Right lobe of liver (tissue), 6 donors: ENCODE results near the gene HIC1. TPM values are rescaled to one million over a fixed set of nuclear protein-coding genes. Genes with fewer than 3 reads are reported as not detected.

ENCODE experiments used
- ATAC-seq, 4 donors: fragments of 200-7000 bp; cut with Tn5 transposase; one replicate each; pipeline ENCODE4 v1.9.1; 2020; ENCODE audit warnings: mild to moderate bottlenecking in 4 of 4, moderate library complexity in 4 of 4
- DNase-seq, 3 donors: peaks; one replicate each; pipeline ENCODE4 v3.0.0-alpha.2; 2020
- H3K27ac ChIP-seq, 3 donors: fragments of 200-600 bp; one replicate each; pipeline ENCODE4 v1.8.0; 2022
- H3K27me3 ChIP-seq, 2 donors: fragments of 200-600 bp; one replicate each; pipeline ENCODE4 v1.8.0; 2022
- H3K36me3 ChIP-seq, 4 donors: fragments of 200-600 bp; sonication (generic) in 1 of 4; one replicate each; pipeline versions ENCODE4 v1.5.1 to v1.8.0; 2017 to 2022; ENCODE audit warnings: control low read depth in 1 of 4
- H3K4me1 ChIP-seq, 4 donors: fragments of 200-600 bp; sonication (generic) in 1 of 4; one replicate each; pipeline versions ENCODE4 v1.5.1 to v1.8.0; 2017 to 2022; ENCODE audit warnings: control low read depth in 1 of 4
- H3K4me3 ChIP-seq, 3 donors: fragments of 200-600 bp; one replicate each; pipeline ENCODE4 v1.8.0; 2022
- H3K9me3 ChIP-seq, 4 donors: fragments of 200-600 bp; sonication (generic) in 1 of 4; one replicate each; pipeline versions ENCODE4 v1.5.1 to v1.8.0; 2017 to 2022; ENCODE audit warnings: control low read depth in 1 of 4
- POLR2A ChIP-seq: fragments of 450-650 bp; IDR thresholded peaks from one replicate; pipeline ENCODE4 v1.6.1; 2017; ENCODE audit warnings: antibody characterized with exemption, mild to moderate bottlenecking
- WGBS: methylation state at CpG from one replicate; pipeline ENCODE4 v1.1.6; 2018; ENCODE audit warnings: low coverage, low lambda C conversion rate; ENCODE audit not compliant: insufficient coverage; ENCODE audit errors: missing lambda C conversion rate; 5-methylcytosine and 5-hydroxymethylcytosine counted together
- intact Hi-C, 2 donors: fragments of 100-400 bp; cut with DNase I; formaldehyde crosslinking; loops; one replicate each; pipeline versions ENCODE4 v1.11.2 to v1.14.1; 2022
- total RNA-seq, 6 experiments: library from RNA; depleted of rRNA in 2 of 6; stranded (reverse); fragments of >200 nt in 2 of 6; fragmentation: NEBNext Ultra II Directional in 3 of 6; extraction: Animal tissue kit (Norgen Biotek cat#: 25700) in 3 of 6; gene quantifications; one replicate each; pipeline versions ENCODE4 v1.1.0 to v1.2.4, GENCODE V29; 2016 to 2023
- TF ChIP-seq, protein P1 (sequence below), 4 donors: fragments of 200-600 bp in 3 of 4; fragments of 450-650 bp in 1 of 4; IDR thresholded peaks; one replicate each; pipeline versions ENCODE4 v1.5.1 to v1.8.0; 2016 to 2022; ENCODE audit warnings: antibody characterized with exemption in 4 of 4, mild to moderate bottlenecking in 2 of 4
- donor health status: DM: no; HTN: yes; CAD: no.
- donor health status: DM: no; HTN: no; CAD: no.
- donor health status: DM: no; HTN: no; CAD: no.
- donor health status: DM: no; HTN: yes; CAD: no.
- donor health status: DM: no; HTN: yes; CAD: no.

Gene HIC1
- total RNA-seq, 6 experiments from 2014 or later: 4.7 to 14.8 (median 6.1) TPM

GRCh38 chr17:2076087-2076984 lies 21.4 kb downstream of the HIC1 start:
- DNase-seq: no peak
- intact Hi-C loops: no loop called here

GRCh38 chr17:2077040-2077439 lies 22.1 kb downstream of the HIC1 start:
- Histone ChIP-seq H3K9me3 (no peaks in the 10 kb centered on the region), H3K36me3 (peaks cover 0 to 8% (median 0%) of the 10 kb centered on the region in 4 donors), H3K4me3 (no peak overlapping the region), H3K4me1 (no peaks in the 10 kb centered on the region), H3K27ac (no peak overlapping the region), H3K27me3 (no peaks in the 10 kb centered on the region)
- no peak for ATAC-seq
- WGBS: 73% methylated on average over 4 of the region's 8 CpGs
- no peak for DNase-seq
- intact Hi-C loops: no loop called here
- TF ChIP-seq, protein P1, sequence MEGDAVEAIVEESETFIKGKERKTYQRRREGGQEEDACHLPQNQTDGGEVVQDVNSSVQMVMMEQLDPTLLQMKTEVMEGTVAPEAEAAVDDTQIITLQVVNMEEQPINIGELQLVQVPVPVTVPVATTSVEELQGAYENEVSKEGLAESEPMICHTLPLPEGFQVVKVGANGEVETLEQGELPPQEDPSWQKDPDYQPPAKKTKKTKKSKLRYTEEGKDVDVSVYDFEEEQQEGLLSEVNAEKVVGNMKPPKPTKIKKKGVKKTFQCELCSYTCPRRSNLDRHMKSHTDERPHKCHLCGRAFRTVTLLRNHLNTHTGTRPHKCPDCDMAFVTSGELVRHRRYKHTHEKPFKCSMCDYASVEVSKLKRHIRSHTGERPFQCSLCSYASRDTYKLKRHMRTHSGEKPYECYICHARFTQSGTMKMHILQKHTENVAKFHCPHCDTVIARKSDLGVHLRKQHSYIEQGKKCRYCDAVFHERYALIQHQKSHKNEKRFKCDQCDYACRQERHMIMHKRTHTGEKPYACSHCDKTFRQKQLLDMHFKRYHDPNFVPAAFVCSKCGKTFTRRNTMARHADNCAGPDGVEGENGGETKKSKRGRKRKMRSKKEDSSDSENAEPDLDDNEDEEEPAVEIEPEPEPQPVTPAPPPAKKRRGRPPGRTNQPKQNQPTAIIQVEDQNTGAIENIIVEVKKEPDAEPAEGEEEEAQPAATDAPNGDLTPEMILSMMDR (IDR thresholded peaks at IDR 0.05): no peak
- no peak for TF ChIP-seq POLR2A

More at GRCh38 chr17:2076087-2076984, 21.4 kb downstream of the HIC1 start:
- H3K4me3 ChIP-seq: no peak overlapping the region
- no peaks in the 10 kb centered on the region for H3K4me1 ChIP-seq
- H3K9me3 ChIP-seq: no peaks in the 10 kb centered on the region
- H3K27ac ChIP-seq: no peak overlapping the region
- ATAC-seq: no peak
- H3K27me3 ChIP-seq: no peaks in the 10 kb centered on the region
- H3K36me3 ChIP-seq: peaks cover 0 to 4% (median 0%) of the 10 kb centered on the region in 4 donors
- WGBS: 62% methylated on average over 10 of the region's 17 CpGs
- no peak for TF ChIP-seq POLR2A

DNA sequence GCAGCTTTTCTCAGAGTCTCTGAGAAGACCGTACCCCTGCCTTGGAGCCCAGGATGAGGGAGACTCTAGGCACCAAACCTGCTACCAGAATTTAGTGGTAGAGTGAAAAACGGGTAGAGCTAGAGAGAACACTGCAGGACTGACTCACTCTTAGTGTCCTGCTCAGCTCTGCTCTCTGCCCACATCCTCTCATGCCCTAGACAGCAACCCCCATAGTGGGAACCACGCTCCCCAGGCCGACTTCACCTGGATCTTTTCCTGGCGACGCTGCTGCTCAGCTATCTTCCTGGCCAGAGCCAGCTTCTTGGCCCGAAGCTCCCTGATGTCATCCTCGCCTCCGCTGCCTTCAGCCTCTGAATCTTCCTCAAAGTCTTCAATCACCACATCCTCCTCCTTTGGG lies 26.7 kb downstream of the HIC1 start:
- Histone ChIP-seq H3K4me1 (peaks cover 0 to 12% (median 2%) of the 10 kb centered on the region in 4 donors), H3K4me3 (no peak overlapping the region), H3K27me3 (no peaks in the 10 kb centered on the region), H3K9me3 (no peaks in the 10 kb centered on the region), H3K27ac (no peak overlapping the region), H3K36me3 (peaks cover 0 to 8% (median 0%) of the 10 kb centered on the region in 4 donors)
- intact Hi-C loops: no loop called here
- no peak for ATAC-seq
- WGBS: 86% methylated on average over 1 of the region's 9 CpGs
- DNase-seq: no peak
- TF ChIP-seq POLR2A: no peak
- TF ChIP-seq, protein P1 (IDR thresholded peaks at IDR 0.05): no peak

GRCh38 chr17:2082003-2082781 lies 27.3 kb downstream of the HIC1 start:
- Histone ChIP-seq H3K4me3 (no peak overlapping the region), H3K27ac (no peak overlapping the region), H3K36me3 (peaks cover 0 to 8% (median 0%) of the 10 kb centered on the region in 4 donors), H3K4me1 (peaks cover 0 to 12% (median 2%) of the 10 kb centered on the region in 4 donors), H3K27me3 (no peaks in the 10 kb centered on the region), H3K9me3 (no peaks in the 10 kb centered on the region)
- TF ChIP-seq, protein P1 (IDR thresholded peaks at IDR 0.05): no peak
- TF ChIP-seq POLR2A: no peak
- intact Hi-C loops: no loop called here
- ATAC-seq (no peak), DNase-seq (no peak)
- 97% methylated on average over 7 of the region's 9 CpGs for WGBS
